GM12878 (cell line): ENCODE measurements around the gene SGF29. TPM values are rescaled to one million over a fixed set of nuclear protein-coding genes. Genes with fewer than 3 reads are reported as not detected.

Source experiments
- ATAC-seq: fragments of 200-7000 bp; cut with Tn5 transposase; 3 replicates; pipeline ENCODE4 v1.9.1; 2020; ENCODE audit warnings: mild to moderate bottlenecking, moderate library complexity
- BruUV-seq: library from RNA; stranded (reverse); fragments of 400-500 nt; replicated peaks from 2 replicates; lab custom pipeline; 2021; lab: Mats Ljungman, UMichigan
- CTCF ChIA-PET: fragments of 300-600 bp; sonication (Branson Sonifier 250); formaldehyde crosslinking; extraction: SDS; loops from one replicate; lab custom pipeline; 2021; ENCODE audit warnings: inconsistent platforms; lab: Yijun Ruan, JAX
- POLR2A ChIA-PET: fragments of 350-600 bp; formaldehyde crosslinking; extraction: SDS; loops from one replicate; lab custom pipeline; 2021; ENCODE audit warnings: inconsistent platforms; lab: Charles Lee
- RAD21 ChIA-PET: fragments of 300-600 bp; sonication (Branson Sonifier 250); formaldehyde crosslinking; loops from one replicate; lab custom pipeline; 2023; ENCODE audit warnings: antibody characterized with exemption; ENCODE audit not compliant: unreplicated experiment; lab: Charles Lee
- SMC1A ChIA-PET: fragments of 300-600 bp; sonication (Branson Sonifier 250); formaldehyde crosslinking; loops from one replicate; lab custom pipeline; 2023; ENCODE audit not compliant: unreplicated experiment, uncharacterized antibody; lab: Charles Lee
- DNase-seq: peaks from one replicate; pipeline ENCODE4 v3.0.0-alpha.2; 2011; ENCODE audit warnings: low read depth, low spot score
- FAIRE-seq: peaks from 3 replicates; lab custom pipeline; 2011; peaks lifted over from hg19 to GRCh38; lab: Jason Lieb, UNC
- H2AFZ ChIP-seq: 2 replicates; pipeline ENCODE4 v1.6.0; 2011; ENCODE audit warnings: low read depth, low read length, control low read depth; ENCODE audit not compliant: control insufficient read depth
- H3K27ac ChIP-seq: 2 replicates; pipeline ENCODE4 v1.5.1; 2011; ENCODE audit warnings: control low read depth; ENCODE audit not compliant: control insufficient read depth, insufficient read depth
- H3K27me3 ChIP-seq, 2 experiments: replicated peaks in 1 of 2; 2 replicates each; pipeline versions ENCODE4 v1.6.0 to v1.6.1; 2011; ENCODE audit warnings: low read length in 1 of 2; ENCODE audit not compliant: control insufficient read depth in 2 of 2, insufficient read depth in 2 of 2
- H3K36me3 ChIP-seq, 2 experiments: 2 replicates each; pipeline ENCODE4 v1.5.1; 2011; ENCODE audit warnings: low read length in 1 of 2; ENCODE audit not compliant: control insufficient read depth in 2 of 2, insufficient read depth in 2 of 2
- H3K4me1 ChIP-seq: 2 replicates; pipeline ENCODE4 v1.6.1; 2011; ENCODE audit warnings: mild to moderate bottlenecking, low read length, moderate library complexity, mixed read lengths; ENCODE audit not compliant: control insufficient read depth, insufficient read depth
- H3K4me2 ChIP-seq: 2 replicates; pipeline ENCODE4 v1.6.0; 2011; ENCODE audit warnings: control low read depth; ENCODE audit not compliant: control insufficient read depth, insufficient read depth
- H3K4me3 ChIP-seq: fragments of 200-600 bp; sonication (generic); 2 replicates; pipeline ENCODE4 v1.5.1; 2016
- H3K79me2 ChIP-seq: 2 replicates; pipeline ENCODE4 v1.6.0; 2011; ENCODE audit warnings: low read length; ENCODE audit not compliant: control insufficient read depth, insufficient read depth
- H3K9ac ChIP-seq: 2 replicates; pipeline ENCODE4 v1.8.0; 2011; ENCODE audit warnings: low read length, control low read depth, mixed read lengths; ENCODE audit not compliant: control insufficient read depth, insufficient read depth
- H3K9me3 ChIP-seq: replicated peaks from 3 replicates; pipeline ENCODE4 v1.5.1; 2011; ENCODE audit warnings: mild to moderate bottlenecking, low read length; ENCODE audit not compliant: control insufficient read depth, insufficient read depth
- H4K20me1 ChIP-seq: 2 replicates; pipeline ENCODE4 v1.6.0; 2011; ENCODE audit not compliant: control insufficient read depth, insufficient read depth
- BACH1 ChIP-seq: fragments of 450-650 bp; IDR thresholded peaks from 2 replicates; pipeline ENCODE4 v1.6.1; 2017; ENCODE audit warnings: mild to moderate bottlenecking, borderline replicate concordance
- E2F4 ChIP-seq: IDR thresholded peaks from 2 replicates; pipeline ENCODE4 v1.6.1; 2012; ENCODE audit warnings: low read depth, low read length, improper control_type of control experiment
- E4F1 ChIP-seq: fragments of 450-650 bp; IDR thresholded peaks from 2 replicates; pipeline ENCODE4 v1.6.1; 2018; ENCODE audit warnings: borderline replicate concordance, mild to moderate bottlenecking; ENCODE audit not compliant: partially characterized antibody
- EGR1 ChIP-seq, 2 experiments: IDR thresholded peaks; 1 replicate in 1 of 2; 2 replicates in 1 of 2; pipeline ENCODE4 v1.6.1; 2011 to 2012; ENCODE audit warnings: low read depth in 2 of 2, low read length in 2 of 2, borderline replicate concordance in 1 of 2, mild to moderate bottlenecking in 1 of 2, moderate library complexity in 1 of 2
- EZH2 ChIP-seq: IDR thresholded peaks from 2 replicates; pipeline ENCODE4 v1.6.1; 2012; ENCODE audit warnings: low read depth, mild to moderate bottlenecking, control low read depth, inconsistent platforms, low read length, borderline replicate concordance; ENCODE audit not compliant: control insufficient read depth
- FOS ChIP-seq: IDR thresholded peaks from 3 replicates; pipeline ENCODE4 v1.6.1; 2011; ENCODE audit warnings: borderline replicate concordance; ENCODE audit not compliant: insufficient read length; ENCODE audit errors: extremely low read depth
- KAT2A ChIP-seq: conservative IDR thresholded peaks from 2 replicates; pipeline ENCODE4 v1.6.1; 2011; ENCODE audit warnings: low read depth, low read length; ENCODE audit not compliant: control insufficient read depth
- MXI1 ChIP-seq: fragments of 150-350 bp; IDR thresholded peaks from 2 replicates; pipeline ENCODE4 v1.6.1; 2011; ENCODE audit warnings: low read depth, mild to moderate bottlenecking, inconsistent platforms, low read length, improper control_type of control experiment
- NFIC ChIP-seq: IDR thresholded peaks from 2 replicates; pipeline ENCODE4 v1.6.1; 2012; ENCODE audit warnings: low read depth, mild to moderate bottlenecking, inconsistent platforms, low read length, moderate library complexity
- NR2C2 ChIP-seq: IDR thresholded peaks from 2 replicates; pipeline ENCODE4 v1.6.1; 2011; ENCODE audit warnings: borderline replicate concordance, low read depth; ENCODE audit not compliant: control insufficient read depth, insufficient read length
- RAD21 ChIP-seq: IDR thresholded peaks from 2 replicates; pipeline ENCODE4 v1.6.1; 2011; ENCODE audit warnings: mild to moderate bottlenecking, low read depth, low read length, moderate library complexity; ENCODE audit not compliant: insufficient read depth
- RELB ChIP-seq: fragments of 450-650 bp; IDR thresholded peaks from 2 replicates; pipeline ENCODE4 v1.6.1; 2017; ENCODE audit warnings: low read depth, mild to moderate bottlenecking, moderate library complexity
- REST ChIP-seq: IDR thresholded peaks from 2 replicates; pipeline ENCODE4 v1.6.1; 2012; ENCODE audit warnings: mild to moderate bottlenecking, low read depth, low read length
- SRF ChIP-seq, 2 experiments: IDR thresholded peaks; 2 replicates each; pipeline ENCODE4 v1.6.1; 2011; ENCODE audit warnings: low read depth in 2 of 2, low read length in 2 of 2, mild to moderate bottlenecking in 1 of 2, moderate library complexity in 1 of 2
- TBL1XR1 ChIP-seq: IDR thresholded peaks from 2 replicates; pipeline ENCODE4 v1.6.1; 2012; ENCODE audit warnings: low read depth, low read length, improper control_type of control experiment
- WGBS: methylation state at CpG from one replicate; pipeline ENCODE4 v1.1.6; 2016; ENCODE audit warnings: low lambda C conversion rate; ENCODE audit not compliant: insufficient replicate concordance, insufficient coverage; ENCODE audit errors: missing lambda C conversion rate; 5-methylcytosine and 5-hydroxymethylcytosine counted together
- in situ Hi-C: fragments of 300-500 bp; cut with MboI; formaldehyde crosslinking; loops from 9 replicates; pipeline ENCODE4 v1.14.3; 2018; ENCODE audit warnings: mixed read lengths
- intact Hi-C: fragments of 100-400 bp; cut with micrococcal nuclease; formaldehyde crosslinking; loops from one replicate; pipeline ENCODE4 v1.14.2; 2022; ENCODE audit not compliant: unreplicated experiment
- polyA plus RNA-seq, 11 experiments: library from polyadenylated mRNA; depleted of rRNA in 4 of 11; unstranded in 6 of 11; stranded (reverse) in 5 of 11; fragments of >200 nt; fragmentation: Nextera tagmentation in 4 of 11; fragmentation: Illumina TruSeq in 1 of 11; extraction: Ambion mirVana in 4 of 11; extraction: Trizol in 1 of 11; gene quantifications; 1 replicate in 1 of 11; 2 replicates in 10 of 11; pipeline versions ENCODE4 v1.2.1 to v1.2.3, GENCODE V29; 2011 to 2016; ENCODE audit warnings: inconsistent platforms in 2 of 11, missing spikeins in 2 of 11, low read depth in 1 of 11
- total RNA-seq, 4 experiments: library from RNA; depleted of rRNA in 3 of 4; stranded (reverse); fragments of >200 nt in 3 of 4; fragmentation: Illumina TruSeq in 1 of 4; extraction: Trizol in 1 of 4; gene quantifications; 2 replicates each; pipeline versions ENCODE4 v1.2.1 to v1.2.3, GENCODE V29; 2013 to 2021

SGF29 gene
- total and polyA plus RNA-seq, 10 of the 15 experiments (the other 5 are each of a cell fraction or from before 2014, with no cell fraction given): 2.2 to 20.1 (median 12.3) TPM

GRCh38 chr16:28540346-28540745 is 13.4 kb upstream of the SGF29 start:
- H3K27me3 ChIP-seq: no peaks in the 10 kb centered on the region; a peak in 1 of 4 replicates
- 79% methylated on average over 3 of the region's 3 CpGs for WGBS
- DNase-seq (no peak), ATAC-seq (no peak), FAIRE-seq (no peak)
- in situ Hi-C loops: no loop called here
- ChIA-PET SMC1A (no interaction called here), RAD21 (no interaction called here), CTCF (interaction anchor here (1.4 kb wide), 1 partner anchor 9 kb away, joined by 4 read pairs; no protein-coding TSS in a partner anchor), POLR2A (interaction anchor here (0.8 kb wide), 1 partner anchor 16 kb away, joined by 4 read pairs; no protein-coding TSS in a partner anchor)
- intact Hi-C loops: no loop called here
- no peak overlapping the region for H2AFZ ChIP-seq
- no peak overlapping the region for H3K4me2 ChIP-seq
- no peak overlapping the region for H3K9ac ChIP-seq
- H3K4me3 ChIP-seq: no peak overlapping the region
- H3K4me1 ChIP-seq: peaks cover 7% of the 10 kb centered on the region
- no peaks in the 10 kb centered on the region for H3K79me2 ChIP-seq
- H3K36me3 ChIP-seq: no peaks in the 10 kb centered on the region
- no peak overlapping the region for H3K27ac ChIP-seq
- BruUV-seq: no TSS peak
- H4K20me1 ChIP-seq: no peaks in the 10 kb centered on the region
- no peaks in the 10 kb centered on the region for H3K9me3 ChIP-seq
- no peak for TF ChIP-seq NFIC
- no peak for TF ChIP-seq TBL1XR1
- no peak for TF ChIP-seq E2F4
- no peak for TF ChIP-seq RELB
- no peak for TF ChIP-seq RAD21
- TF ChIP-seq KAT2A: no peak
- no peak for TF ChIP-seq E4F1
- TF ChIP-seq BACH1: no peak
- TF ChIP-seq MXI1: no peak
- no peak for TF ChIP-seq FOS
- no peak for TF ChIP-seq EZH2
- TF ChIP-seq NR2C2: no peak
- no peak for TF ChIP-seq EGR1 (IDR thresholded peaks at IDR 0.05; ENCODE audit: borderline replicate concordance in 1 of 2, low read depth in 2 of 2, low read length in 2 of 2)
- TF ChIP-seq REST: no peak
- no peak for TF ChIP-seq SRF (IDR thresholded peaks at IDR 0.05; ENCODE audit: low read depth in 2 of 2, low read length in 2 of 2)
